OCI-LY7 (cell line): ENCODE data around the gene EXOC6B. TPM values are rescaled to one million over a fixed set of nuclear protein-coding genes. Genes with fewer than 3 reads are reported as not detected.

Experiments
- BruUV-seq: library from RNA; stranded (reverse); fragments of 400-500 nt; replicated peaks from 2 replicates; lab custom pipeline; 2021; lab: Mats Ljungman, UMichigan
- CTCF ChIA-PET: fragments of 300-600 bp; sonication (Branson Sonifier 250); formaldehyde crosslinking; loops from one replicate; lab custom pipeline; 2022; ENCODE audit warnings: antibody characterized with exemption; ENCODE audit not compliant: unreplicated experiment; lab: Charles Lee
- POLR2A ChIA-PET: fragments of 300-600 bp; sonication (Branson Sonifier 250); formaldehyde crosslinking; loops from one replicate; lab custom pipeline; 2022; ENCODE audit warnings: antibody characterized with exemption; lab: Charles Lee
- DNase-seq: peaks from one replicate; pipeline ENCODE4 v3.0.0-alpha.2; 2015; ENCODE audit warnings: low spot score
- H2AFZ ChIP-seq: fragments of 200-600 bp; sonication (generic), shearing (Covaris generic); 2 replicates; pipeline ENCODE4 v1.6.1; 2014; ENCODE audit warnings: mild to moderate bottlenecking, antibody characterized with exemption, low read length, moderate library complexity
- H3K27ac ChIP-seq: fragments of 200-600 bp; sonication (generic); 2 replicates; pipeline ENCODE4 v1.5.1; 2014; ENCODE audit warnings: mixed run types, low read depth, mild to moderate bottlenecking, moderate library complexity, low read length, inconsistent platforms; ENCODE audit not compliant: poor library complexity, severe bottlenecking
- H3K36me3 ChIP-seq: fragments of 200-600 bp; sonication (generic); 2 replicates; pipeline ENCODE4 v1.6.1; 2014; ENCODE audit warnings: mild to moderate bottlenecking, antibody characterized with exemption, low read length, moderate library complexity, mixed read lengths; ENCODE audit not compliant: insufficient read depth
- H3K4me1 ChIP-seq: fragments of 200-600 bp; sonication (generic); 2 replicates; pipeline ENCODE4 v1.5.1; 2014; ENCODE audit warnings: mild to moderate bottlenecking, low read length; ENCODE audit not compliant: insufficient read depth, poor library complexity, severe bottlenecking
- H3K4me2 ChIP-seq: fragments of 200-600 bp; sonication (generic); 2 replicates; pipeline ENCODE4 v1.6.1; 2014; ENCODE audit warnings: mild to moderate bottlenecking, low read length
- H3K4me3 ChIP-seq: fragments of 200-600 bp; sonication (generic); 2 replicates; pipeline ENCODE4 v1.5.1; 2014; ENCODE audit warnings: mild to moderate bottlenecking, low read depth, low read length; ENCODE audit not compliant: poor library complexity, severe bottlenecking
- H3K79me2 ChIP-seq: fragments of 200-600 bp; sonication (generic); 2 replicates; pipeline ENCODE4 v1.6.1; 2016; ENCODE audit warnings: low read depth, mild to moderate bottlenecking, low read length, moderate library complexity, mixed read lengths; ENCODE audit not compliant: insufficient read depth
- H3K9me2 ChIP-seq: fragments of 200-600 bp; sonication (generic); 2 replicates; pipeline ENCODE4 v1.6.1; 2016; ENCODE audit warnings: mild to moderate bottlenecking, low read length, mixed read lengths; ENCODE audit not compliant: insufficient read depth
- H3K9me3 ChIP-seq: fragments of 200-600 bp; sonication (generic); 2 replicates; pipeline ENCODE4 v1.6.1; 2014; ENCODE audit warnings: mild to moderate bottlenecking, mixed run types, low read length, mixed read lengths
- H4K20me1 ChIP-seq: fragments of 200-600 bp; sonication (generic); 2 replicates; pipeline ENCODE4 v1.6.1; 2014; ENCODE audit warnings: mild to moderate bottlenecking, antibody characterized with exemption, low read length, moderate library complexity, mixed read lengths; ENCODE audit not compliant: insufficient read depth
- CTCF ChIP-seq: fragments of 200-600 bp; sonication (generic); conservative IDR thresholded peaks from 2 replicates; pipeline ENCODE4 v1.5.1; 2014; ENCODE audit warnings: mild to moderate bottlenecking, antibody characterized with exemption, low read length, moderate library complexity, mixed read lengths
- EZH2phosphoT487 ChIP-seq: fragments of 200-600 bp; sonication (generic); IDR thresholded peaks from 2 replicates; pipeline ENCODE4 v1.6.1; 2018; ENCODE audit warnings: low read depth, borderline replicate concordance, mild to moderate bottlenecking, mixed run types, antibody characterized with exemption, low read length, moderate library complexity, mixed read lengths
- intact Hi-C: fragments of 100-400 bp; cut with micrococcal nuclease; formaldehyde crosslinking; loops from one replicate; pipeline ENCODE4 v1.10.0; 2022; ENCODE audit not compliant: unreplicated experiment
- total RNA-seq, 2 experiments: library from RNA; depleted of rRNA in 1 of 2; stranded (reverse); fragments of >200 nt in 1 of 2; shearing (Covaris generic) in 1 of 2; gene quantifications; 2 replicates each; pipeline ENCODE4 v1.2.3, GENCODE V29; 2014 to 2022

Gene EXOC6B
- total RNA-seq, 2 experiments from 2014 or later, result 5.1 TPM; not detected in 1

GRCh38 chr2:72871060-72871459, 45.2 kb upstream of the EXOC6B start:
- Histone ChIP-seq H3K4me3 (no peak overlapping the region), H2AFZ (no peak overlapping the region), H3K9me3 (no peaks in the 10 kb centered on the region), H3K9me2 (0 out of 2 replicates have a peak, but pooled peaks cover 2% of the 10 kb centered on the region), H3K4me1 (no peaks in the 10 kb centered on the region), H3K27ac (no peak overlapping the region), H4K20me1 (no peaks in the 10 kb centered on the region), H3K4me2 (no peak overlapping the region), H3K36me3 (no peaks in the 10 kb centered on the region), H3K79me2 (no peaks in the 10 kb centered on the region)
- no peak for DNase-seq
- CTCF ChIA-PET, result no interaction called here
- POLR2A ChIA-PET, result interaction anchor here (0.7 to 0.9 kb wide), 3 partner anchors 10 to 461 kb away, joined by 3 to 5 read pairs (median 3); no protein-coding TSS in a partner anchor
- TF ChIP-seq CTCF (no peak), EZH2phosphoT487 (no peak)
- no TSS peak for BruUV-seq
- intact Hi-C loops, result no loop called here

GRCh38 chr2:72864500-72864899, 38.7 kb upstream of the EXOC6B start:
- POLR2A ChIA-PET, result no interaction called here
- H3K4me2 ChIP-seq, result no peak overlapping the region

More at GRCh38 chr2:72864500-72864899, 38.7 kb upstream of the EXOC6B start:
- intact Hi-C loops, result no loop called here
- Histone ChIP-seq H3K4me3 (no peak overlapping the region), H2AFZ (no peak overlapping the region), H3K79me2 (no peaks in the 10 kb centered on the region), H3K9me3 (no peaks in the 10 kb centered on the region), H3K36me3 (no peaks in the 10 kb centered on the region), H4K20me1 (no peaks in the 10 kb centered on the region), H3K4me1 (no peaks in the 10 kb centered on the region), H3K27ac (no peak overlapping the region), H3K9me2 (0 out of 2 replicates have a peak, but pooled peaks cover 2% of the 10 kb centered on the region)
- no TSS peak for BruUV-seq
- CTCF ChIA-PET, result no interaction called here
- DNase-seq, result no peak
- TF ChIP-seq EZH2phosphoT487 (no peak), CTCF (no peak)
